ENCODE data around the gene EIF3L. TPM values are rescaled to one million over a fixed set of nuclear protein-coding genes. Genes with fewer than 3 reads are reported as not detected.
A peak's percentile ranks its signal among the peaks of the same experiment; 100 is the strongest.

Gene EIF3L
- total RNA-seq, 1 donor from 2014 or later, result 255 TPM

DNA sequence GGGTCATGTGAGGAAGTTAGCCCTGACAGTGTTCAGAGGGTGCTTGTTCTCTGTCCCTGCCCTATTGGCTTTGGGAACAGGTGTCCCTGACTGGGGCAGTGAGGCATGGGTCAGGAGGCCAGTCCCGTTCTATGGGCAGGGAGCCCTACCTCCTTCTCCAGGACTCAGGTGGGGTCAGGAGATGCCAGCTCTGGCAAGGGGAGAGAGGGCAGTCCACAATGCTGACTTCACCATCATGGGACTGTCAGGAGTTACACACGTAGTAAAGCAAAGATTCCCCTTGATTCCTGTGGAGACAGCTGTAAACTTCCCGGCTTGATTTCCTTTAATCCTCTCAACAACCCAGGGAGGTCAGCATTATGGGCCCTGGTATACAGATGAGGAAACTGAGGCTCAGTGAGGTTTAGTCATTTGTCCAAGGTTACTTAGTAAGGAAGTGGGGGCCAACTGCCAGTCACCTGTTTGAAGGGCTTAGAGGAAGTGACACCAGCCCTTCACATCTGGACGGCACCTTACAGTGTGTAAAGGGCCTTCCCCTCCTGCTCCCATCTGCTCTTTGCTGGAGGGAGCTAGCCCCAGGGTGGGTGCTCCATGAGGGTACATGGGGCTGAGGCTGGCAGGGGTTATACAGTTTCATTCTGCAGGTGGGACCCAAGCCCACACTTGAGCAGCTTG is 68.8 kb downstream of the EIF3L start:
- intact Hi-C loops (cut with DNase I), result no loop called here
- no peak for DNase-seq (ENCODE audit: low spot score)

DNA sequence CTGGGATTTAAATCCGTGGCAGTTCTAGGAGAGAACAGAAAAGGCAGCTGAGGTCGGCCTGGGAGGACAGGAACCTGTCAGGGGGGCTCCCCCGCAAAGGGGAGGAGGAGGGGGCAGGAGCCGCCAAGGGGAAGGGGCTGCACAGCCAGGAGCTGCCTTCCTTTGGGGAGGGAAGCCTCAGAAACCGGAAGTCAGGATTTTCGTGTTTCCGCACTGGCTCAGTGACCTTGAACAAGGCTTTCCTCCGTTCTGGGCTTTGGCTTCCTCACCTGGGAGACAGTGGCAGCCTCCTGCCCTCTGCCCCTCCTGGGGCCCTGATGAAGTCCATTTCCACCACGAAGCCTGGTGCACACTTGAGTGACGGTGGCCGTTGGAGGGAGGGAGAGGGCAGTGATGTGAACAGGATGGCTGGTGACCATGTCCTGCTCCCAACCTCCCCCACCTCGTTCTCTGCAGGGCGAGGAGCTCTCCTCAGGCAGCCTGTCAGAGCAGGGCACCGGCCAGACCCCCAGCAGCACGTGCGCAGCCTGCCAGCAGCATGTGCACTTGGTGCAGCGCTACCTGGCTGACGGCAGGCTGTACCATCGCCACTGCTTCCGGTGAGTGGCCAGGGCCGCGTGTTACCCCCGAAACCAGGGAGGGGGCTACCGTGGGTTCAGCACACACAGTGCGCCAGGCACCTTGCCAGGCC is 69.5 kb downstream of the EIF3L start:
- DNase-seq (ENCODE audit: low spot score), result no peak
- intact Hi-C loops (cut with DNase I), result no loop called here

DNA sequence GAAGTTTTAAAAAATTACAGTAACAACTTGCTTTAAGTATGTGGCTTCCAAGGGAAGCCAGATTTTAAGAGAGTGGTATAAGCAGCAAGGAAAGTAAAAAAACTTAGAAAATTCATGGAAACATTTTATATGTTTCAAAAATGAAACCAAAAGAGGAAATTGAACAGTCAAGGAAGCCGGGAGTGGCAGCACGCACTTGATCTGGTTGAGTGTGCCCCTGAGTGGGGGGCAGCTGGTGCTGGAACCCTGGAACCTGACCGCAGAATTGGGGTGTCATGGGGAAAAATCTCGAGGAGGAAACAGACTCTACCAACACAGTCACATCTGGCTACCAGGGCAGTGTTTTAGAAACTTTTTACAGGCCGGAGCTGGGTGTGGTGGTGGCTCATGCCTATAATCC is 70.9 kb downstream of the EIF3L start:
- no peak for DNase-seq (ENCODE audit: low spot score)
- intact Hi-C loops (cut with DNase I), result no loop called here

DNA sequence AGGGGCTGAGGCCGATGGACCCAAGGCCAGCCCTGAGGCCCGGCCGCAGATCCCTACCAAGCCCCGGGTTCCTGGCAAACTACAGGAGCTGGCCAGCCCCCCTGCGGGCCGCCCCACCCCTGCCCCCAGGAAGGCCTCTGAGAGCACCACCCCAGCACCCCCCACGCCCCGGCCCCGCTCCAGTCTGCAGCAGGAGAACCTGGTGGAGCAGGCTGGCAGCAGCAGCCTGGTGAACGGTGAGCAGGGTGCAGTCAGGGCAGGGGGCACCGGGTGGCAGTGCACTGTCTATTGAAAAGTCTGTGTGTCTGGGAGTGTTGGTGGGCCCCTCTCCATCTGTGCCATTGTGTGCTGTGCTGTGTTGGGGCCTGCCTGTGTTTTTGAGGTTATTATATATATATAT is 73.0 kb downstream of the EIF3L start:
- DNase-seq (ENCODE audit: low spot score), result no peak
- intact Hi-C loops (cut with DNase I), result no loop called here

DNA sequence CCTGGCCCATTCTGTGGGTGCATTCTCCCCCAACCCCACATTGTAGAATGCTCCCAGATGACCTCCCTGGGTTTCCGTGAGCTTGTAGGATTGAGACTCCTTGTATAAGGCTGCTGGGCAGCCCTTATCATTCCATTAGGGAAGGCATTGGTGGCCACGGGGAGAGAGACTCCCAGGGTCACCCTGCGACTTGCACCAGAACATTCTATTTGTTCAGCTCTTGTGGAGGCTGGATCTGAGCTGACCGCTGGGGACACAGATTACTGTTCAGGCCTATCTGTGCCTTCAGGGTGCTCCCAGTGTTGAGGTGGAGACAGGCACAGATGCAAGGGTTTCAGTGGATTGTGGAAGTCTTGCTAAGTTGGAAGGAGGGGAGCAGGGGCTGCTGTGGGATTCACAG is 74.7 kb downstream of the EIF3L start:
- intact Hi-C loops (cut with DNase I), result no loop called here
- DNase-seq (ENCODE audit: low spot score), result no peak

DNA sequence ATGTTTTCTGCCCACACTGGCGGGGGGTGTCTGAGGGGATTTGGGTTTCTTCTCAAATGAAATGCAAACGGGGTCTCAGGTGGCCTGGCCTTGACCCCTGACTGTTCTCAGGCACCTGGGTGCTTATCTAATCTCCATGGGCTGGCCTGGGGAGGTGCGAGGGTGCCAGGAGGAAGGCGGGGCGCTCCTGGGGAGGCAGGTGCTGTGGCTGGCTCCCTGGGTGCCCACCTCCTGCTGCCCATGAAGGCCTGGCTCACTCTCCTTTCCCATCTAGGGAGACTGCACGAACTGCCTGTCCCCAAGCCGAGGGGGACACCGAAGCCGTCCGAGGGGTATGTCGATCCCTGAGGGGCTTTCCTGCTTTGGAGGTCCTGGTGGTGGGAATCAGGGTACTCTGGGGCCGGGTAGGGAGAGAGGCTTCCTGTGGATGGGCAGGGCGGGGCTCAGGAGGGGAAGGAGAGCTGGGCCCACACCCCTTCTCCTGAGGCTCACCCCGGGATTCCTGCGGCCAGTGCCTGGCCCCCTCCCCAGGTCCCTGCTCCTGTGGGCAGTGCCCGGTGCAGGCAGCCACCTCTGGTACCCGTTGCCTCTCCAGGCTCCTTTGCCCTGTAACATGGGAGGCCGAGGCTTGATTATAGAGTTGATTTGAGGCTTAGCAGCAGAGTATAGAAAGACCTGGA is 75.3 kb downstream of the EIF3L start:
- DNase-seq (ENCODE audit: low spot score), result no peak
- intact Hi-C loops (cut with DNase I), result no loop called here

DNA sequence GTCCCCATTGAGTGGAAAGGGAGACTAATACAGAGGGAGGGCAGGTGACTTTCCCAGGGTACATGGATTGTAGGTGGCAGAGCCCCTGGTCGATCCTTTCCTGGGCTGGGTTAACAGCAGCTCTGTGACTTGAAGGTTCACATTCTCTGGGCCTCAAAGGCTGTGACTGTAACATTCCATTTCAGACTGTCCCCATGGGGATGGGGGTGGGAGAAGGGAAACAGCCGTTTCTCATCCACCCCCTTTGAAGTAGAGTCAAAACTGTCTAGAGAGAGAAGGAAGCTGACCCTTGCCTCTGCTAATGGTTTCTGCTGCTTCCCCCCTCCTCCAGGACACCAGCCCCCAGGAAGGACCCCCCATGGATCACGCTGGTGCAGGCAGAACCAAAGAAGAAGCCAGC is 76.1 kb downstream of the EIF3L start:
- no peak for DNase-seq (ENCODE audit: low spot score)
- intact Hi-C loops (cut with DNase I), result no loop called here

DNA sequence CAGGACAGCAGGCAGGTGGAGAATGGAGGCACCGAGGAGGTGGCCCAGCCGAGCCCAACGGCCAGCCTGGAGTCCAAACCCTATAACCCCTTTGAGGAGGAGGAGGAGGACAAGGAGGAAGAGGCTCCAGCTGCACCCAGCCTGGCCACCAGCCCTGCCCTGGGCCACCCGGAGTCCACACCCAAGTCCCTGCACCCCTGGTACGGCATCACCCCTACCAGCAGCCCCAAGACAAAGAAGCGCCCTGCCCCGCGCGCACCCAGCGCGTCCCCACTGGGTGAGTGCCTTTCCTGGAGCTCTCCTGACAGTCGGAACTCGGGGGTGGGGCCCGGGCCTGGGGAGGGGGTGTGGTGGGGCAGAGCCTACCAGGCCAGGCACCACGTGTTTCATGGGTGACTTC is 76.5 kb downstream of the EIF3L start:
- intact Hi-C loops (cut with DNase I), result no loop called here
- DNase-seq (ENCODE audit: low spot score), result no peak

DNA sequence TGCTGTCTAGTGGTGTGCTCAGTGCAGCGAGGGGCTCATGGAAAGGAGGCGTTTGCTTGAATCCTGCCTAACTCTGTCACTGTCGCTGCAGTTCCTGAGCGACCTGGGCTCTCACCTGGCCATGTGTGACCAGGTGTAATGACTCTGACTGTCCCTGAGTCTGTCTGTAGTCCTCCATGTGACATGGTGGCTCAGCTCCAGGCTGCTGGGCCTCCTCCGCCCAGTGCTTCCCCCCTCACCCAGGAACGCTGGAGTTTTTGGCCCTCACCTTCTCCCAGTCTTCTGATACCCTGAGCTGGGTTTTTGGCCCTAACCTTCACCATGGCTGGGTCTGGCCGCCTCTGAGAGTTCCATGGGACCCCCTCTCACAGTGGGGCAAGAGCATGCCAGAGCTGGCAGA is 77.1 kb downstream of the EIF3L start:
- DNase-seq (ENCODE audit: low spot score), result no peak
- intact Hi-C loops (cut with DNase I), result no loop called here

DNA sequence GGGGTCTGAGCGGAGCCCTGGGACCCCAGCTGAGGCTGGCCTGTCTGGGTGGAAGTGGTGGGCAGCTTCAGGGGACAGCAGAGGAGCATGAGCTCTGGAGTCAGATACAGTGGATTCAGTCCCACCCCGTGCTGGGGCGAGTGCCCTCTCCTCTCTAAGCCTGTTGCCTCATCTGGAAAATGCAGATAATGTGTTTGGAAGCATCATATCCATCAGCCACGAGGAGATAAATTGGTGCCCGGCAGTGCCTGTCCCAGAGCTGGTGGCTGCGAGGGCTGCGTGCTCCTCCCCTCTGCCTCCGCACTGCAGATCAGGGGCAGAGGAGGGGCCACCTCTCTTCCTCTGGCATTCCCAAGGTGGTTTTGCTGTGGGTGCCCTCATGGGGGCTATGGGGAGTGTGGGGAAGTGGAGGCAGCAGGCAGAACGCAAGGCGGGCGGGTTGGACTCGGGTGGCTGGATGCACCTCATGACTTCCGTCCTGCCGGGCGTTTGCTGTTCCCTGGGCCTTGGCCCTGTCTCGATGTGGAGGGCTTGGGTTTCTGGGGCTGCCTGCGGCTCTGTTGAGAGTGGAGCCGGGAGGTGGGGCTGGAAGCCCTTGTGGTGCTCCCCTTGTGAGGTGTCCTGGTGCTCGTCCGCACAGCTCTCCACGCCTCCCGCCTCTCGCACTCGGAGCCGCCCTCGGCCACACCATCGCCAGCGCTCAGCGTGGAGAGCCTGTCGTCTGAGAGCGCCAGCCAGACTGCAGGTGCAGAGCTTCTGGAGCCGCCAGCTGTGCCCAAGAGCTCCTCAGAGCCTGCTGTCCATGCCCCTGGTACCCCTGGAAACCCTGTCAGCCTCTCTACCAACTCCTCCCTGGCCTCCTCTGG is 77.8 kb downstream of the EIF3L start:
- no peak for DNase-seq (ENCODE audit: low spot score)
- intact Hi-C loops (cut with DNase I), result no loop called here

DNA sequence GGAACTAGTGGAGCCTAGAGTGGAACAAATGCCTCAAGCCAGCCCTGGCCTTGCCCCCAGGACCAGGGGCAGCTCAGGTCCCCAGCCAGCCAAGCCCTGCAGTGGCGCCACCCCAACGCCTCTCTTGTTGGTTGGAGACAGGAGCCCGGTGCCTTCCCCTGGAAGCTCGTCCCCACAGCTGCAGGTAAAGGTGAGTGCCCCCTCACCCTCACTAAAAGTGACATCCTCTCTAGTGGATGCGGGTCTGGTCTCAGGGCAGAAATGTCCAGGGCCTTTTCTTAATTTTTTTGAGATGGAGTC is 78.4 kb downstream of the EIF3L start:
- no peak for DNase-seq (ENCODE audit: low spot score)
- intact Hi-C loops (cut with DNase I), result no loop called here

DNA sequence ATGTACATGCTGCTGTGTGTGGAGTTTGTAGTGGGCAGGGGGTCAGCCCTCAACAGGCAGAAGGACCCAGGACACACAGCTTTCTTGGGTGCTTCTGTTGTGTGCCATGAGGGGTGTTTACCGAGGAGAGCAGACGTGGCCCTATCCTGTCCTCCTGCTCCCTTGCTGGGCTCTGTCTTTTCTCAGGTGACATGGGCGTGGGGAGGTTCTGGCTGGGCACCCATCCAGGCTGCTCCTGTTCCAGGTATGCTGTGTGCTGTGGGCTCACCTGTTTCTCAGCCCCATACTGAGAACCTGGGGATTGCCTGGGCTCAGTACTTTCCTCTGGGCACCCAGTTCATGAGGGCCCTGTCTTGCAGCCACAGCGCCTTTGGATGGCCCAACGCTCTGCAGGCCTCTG is 80.2 kb downstream of the EIF3L start:
- intact Hi-C loops (cut with DNase I), result no loop called here
- no peak for DNase-seq (ENCODE audit: low spot score)

DNA sequence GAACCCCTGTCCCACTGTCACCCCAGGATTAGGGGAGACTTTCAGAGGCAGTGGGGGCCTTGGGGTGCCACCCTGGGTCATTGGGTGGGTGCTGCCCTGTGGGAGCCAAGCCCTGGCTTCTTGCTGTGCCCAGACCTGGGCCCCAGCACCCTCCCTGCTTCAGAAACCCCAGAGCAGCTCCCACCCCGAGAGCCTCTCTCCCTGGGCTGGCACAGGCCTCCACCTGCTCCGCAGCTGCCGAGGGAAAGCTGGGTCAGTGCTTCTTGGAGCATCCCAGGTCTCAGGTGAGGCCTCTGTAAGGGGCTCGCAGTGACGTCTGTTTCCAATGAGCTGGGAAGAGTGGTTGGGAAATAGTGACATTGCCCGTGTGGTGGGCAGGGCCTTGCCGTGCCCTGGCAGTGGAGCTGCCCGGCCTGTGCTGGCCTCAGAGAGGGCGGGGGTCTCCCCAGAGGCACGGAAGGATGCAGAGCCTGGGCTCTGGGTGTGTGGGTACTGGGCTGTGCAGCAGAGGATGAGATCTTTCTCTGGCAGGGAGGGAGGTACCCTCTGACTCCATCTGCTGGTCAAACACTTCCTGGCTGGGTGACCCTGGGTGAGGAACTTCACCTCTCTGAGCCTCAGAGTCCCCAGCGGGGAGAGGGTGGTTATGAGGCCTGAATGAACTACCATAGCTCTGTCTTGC is 81.2 kb downstream of the EIF3L start:
- intact Hi-C loops (cut with DNase I), result loop anchor here (5.0 to 10.0 kb wide), 2 partner anchors 43 to 116 kb away; no protein-coding TSS in a partner anchor
- no peak for DNase-seq (ENCODE audit: low spot score)

DNA sequence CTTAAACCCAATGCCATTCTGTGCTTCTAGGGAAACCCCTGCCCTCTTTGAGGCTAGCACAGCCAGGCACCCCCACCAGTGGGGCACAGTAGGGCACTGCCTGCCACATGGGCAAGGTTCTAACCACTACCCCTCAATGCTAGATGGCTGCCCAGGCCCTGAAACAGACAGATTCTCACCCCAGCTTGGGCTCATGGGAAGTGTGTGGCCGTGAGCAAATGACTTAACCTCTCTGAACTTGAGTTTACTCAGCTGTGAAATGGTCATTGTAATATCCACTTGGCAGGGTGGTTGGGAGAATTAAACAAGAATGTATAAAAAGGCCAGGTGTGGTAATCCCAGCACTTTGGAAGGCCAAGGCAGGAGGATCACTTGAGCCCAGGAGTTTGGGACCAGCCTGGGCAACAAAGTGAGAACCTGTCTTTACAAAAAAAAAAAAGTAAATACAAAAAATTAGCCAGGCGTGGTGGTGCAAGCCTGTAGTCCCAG is 81.8 kb downstream of the EIF3L start:
- no peak for DNase-seq (ENCODE audit: low spot score)
- intact Hi-C loops (cut with DNase I), result loop anchor here (5.0 to 10.0 kb wide), 2 partner anchors 44 to 116 kb away; no protein-coding TSS in a partner anchor

DNA sequence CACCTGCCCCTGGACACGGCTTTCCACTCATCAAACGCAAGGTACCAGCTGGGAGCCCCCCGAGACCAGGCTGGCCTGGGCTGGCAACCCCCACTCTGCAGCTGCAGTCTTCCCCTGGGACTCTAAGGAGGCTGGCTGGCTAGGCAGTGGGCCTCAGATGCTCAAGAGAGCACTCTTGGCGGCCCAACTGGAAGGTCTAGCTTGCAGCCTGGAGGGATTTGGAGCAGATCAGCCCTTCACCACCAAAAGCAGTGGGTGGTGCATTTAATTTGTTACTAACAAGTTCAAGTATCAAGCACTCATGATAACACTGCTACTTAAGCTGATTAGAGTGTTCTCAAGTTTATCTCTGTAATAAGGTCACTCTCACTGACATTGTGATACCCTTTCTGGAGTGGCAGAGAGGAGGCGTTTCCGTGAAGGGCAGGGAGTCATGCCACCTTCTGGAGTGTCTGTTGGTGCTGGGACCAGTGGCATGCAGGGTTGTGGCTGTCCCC is 82.7 kb downstream of the EIF3L start:
- no peak for DNase-seq (ENCODE audit: low spot score)
- intact Hi-C loops (cut with DNase I), result loop anchor here (5.0 to 10.0 kb wide), 2 partner anchors 45 to 117 kb away; no protein-coding TSS in a partner anchor

DNA sequence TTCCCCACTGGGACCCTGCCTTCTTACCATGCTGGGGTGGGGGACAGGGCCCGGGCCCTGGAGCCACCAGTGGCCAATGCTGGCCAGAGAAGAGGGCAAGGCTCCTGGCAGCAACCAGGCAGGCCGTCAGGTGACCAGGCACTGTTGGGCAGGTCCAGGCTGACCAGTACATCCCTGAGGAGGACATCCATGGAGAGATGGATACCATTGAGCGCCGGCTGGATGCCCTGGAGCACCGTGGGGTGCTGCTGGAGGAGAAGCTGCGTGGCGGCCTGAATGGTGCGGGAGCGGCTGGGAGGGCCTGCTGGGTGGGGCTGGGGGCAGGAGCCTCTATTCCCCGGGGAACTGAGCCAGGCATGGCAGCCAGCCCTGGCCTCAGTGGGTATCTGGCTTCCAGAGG is 83.2 kb downstream of the EIF3L start:
- intact Hi-C loops (cut with DNase I), result loop anchor here (5.0 to 10.0 kb wide), 2 partner anchors 45 to 118 kb away; no protein-coding TSS in a partner anchor
- no peak for DNase-seq (ENCODE audit: low spot score)

DNA sequence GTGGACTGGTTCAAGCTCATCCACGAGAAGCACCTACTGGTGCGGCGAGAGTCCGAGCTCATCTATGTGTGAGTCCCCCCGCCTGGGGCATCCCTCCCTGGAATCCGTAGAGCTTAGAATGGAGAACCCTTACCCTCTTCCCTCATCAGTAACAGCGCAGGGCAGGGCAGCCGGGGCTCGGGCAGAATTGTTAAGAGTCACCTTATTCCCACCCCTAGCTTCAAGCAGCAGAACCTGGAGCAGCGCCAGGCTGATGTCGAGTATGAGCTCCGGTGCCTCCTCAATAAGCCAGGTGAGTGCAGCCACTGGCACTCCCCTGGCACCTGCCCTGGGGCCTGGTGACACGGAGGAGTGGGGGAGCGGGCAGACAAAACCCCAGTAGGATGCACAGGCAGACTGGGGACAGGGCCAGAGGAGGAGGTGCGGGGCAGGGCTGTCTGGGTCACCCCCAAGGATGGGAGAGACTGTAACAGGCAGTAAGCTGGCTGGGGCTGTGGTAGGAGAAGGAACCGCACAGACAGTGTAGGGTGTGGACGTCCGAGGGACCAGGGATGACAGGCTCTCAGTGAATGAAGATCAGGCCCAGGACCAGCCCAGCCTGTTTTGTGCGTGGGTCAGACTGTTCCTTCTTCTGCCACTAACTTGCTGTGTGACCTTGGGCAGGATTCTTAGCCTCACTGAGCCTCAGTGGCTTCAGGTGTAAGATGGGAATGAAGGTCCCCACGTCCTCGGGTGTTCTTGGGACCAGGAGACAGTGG is 83.8 kb downstream of the EIF3L start:
- no peak for DNase-seq (ENCODE audit: low spot score)
- intact Hi-C loops (cut with DNase I), result loop anchor here (5.0 to 10.0 kb wide), 2 partner anchors 46 to 118 kb away; no protein-coding TSS in a partner anchor

DNA sequence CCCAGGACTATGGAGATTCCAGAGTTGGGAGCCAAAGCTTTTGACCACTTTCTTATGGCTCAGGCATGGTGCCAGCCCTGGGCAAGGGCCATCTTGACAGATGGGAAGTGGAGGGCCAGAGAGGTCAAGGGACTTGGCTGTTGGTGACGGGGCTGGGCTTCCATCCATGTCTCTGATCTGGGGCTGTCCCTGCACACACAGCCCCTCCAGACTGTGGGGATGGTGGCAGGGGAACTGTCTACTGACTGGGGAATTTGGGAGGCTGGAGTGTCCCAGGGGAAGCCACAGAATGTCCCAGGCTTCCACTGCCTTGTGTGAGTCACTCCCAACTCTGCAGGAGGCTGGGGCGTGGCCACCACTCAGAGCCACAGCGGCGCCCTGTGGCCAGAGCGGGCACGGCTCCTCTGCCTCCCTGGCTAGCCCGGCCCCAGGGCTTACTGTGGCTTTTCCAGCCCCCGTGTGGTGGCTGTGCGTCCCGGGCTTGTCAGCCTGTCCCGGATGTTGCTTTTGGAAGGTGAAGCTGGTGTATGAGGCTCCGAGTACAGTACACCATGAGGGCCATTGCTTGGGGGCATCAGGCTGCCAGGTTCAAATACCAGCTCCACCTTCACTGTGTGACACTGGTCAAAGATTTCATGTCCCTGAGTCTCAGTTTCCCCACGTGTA is 84.6 kb downstream of the EIF3L start:
- DNase-seq (ENCODE audit: low spot score), result peak; percentile 95
- intact Hi-C loops (cut with DNase I), result loop anchor here (5.0 to 10.0 kb wide), 2 partner anchors 47 to 119 kb away; no protein-coding TSS in a partner anchor
